H1 (cell line): ENCODE results near the gene ATP9B. TPM values are rescaled to one million over a fixed set of nuclear protein-coding genes. Genes with fewer than 3 reads are reported as not detected.

Experiments
- CTCF ChIA-PET: fragments of 300-600 bp; sonication (Branson Sonifier 250); formaldehyde crosslinking; loops from one replicate; lab custom pipeline; 2021; ENCODE audit not compliant: partially characterized antibody; lab: Charles Lee
- POLR2A ChIA-PET: fragments of 300-600 bp; sonication (Branson Sonifier 250); formaldehyde crosslinking; loops from one replicate; lab custom pipeline; 2021; ENCODE audit warnings: inconsistent platforms; ENCODE audit not compliant: partially characterized antibody; lab: Charles Lee
- DNase-seq, 2 experiments: peaks; one replicate each; pipeline versions ENCODE4 v3.0.0 to v3.0.0-alpha.2; 2010 to 2022; ENCODE audit warnings: low spot score in 2 of 2, low read depth in 1 of 2, mixed read lengths in 1 of 2
- FAIRE-seq: peaks from 2 replicates; lab custom pipeline; 2011; peaks lifted over from hg19 to GRCh38; lab: Jason Lieb, UNC
- H2AFZ ChIP-seq: 2 replicates; pipeline ENCODE4 v1.8.1; 2012; ENCODE audit warnings: low read length, inconsistent platforms
- H2AK5ac ChIP-seq: 2 replicates; pipeline ENCODE4 v1.6.1; 2013; ENCODE audit warnings: low read depth, low read length
- H2BK120ac ChIP-seq: replicated peaks from 2 replicates; pipeline ENCODE3; 2013; ENCODE audit warnings: low read depth, low read length, inconsistent platforms
- H2BK12ac ChIP-seq: 2 replicates; pipeline ENCODE4 v1.6.1; 2013; ENCODE audit warnings: low read depth, low read length
- H2BK15ac ChIP-seq: 2 replicates; pipeline ENCODE4 v1.6.1; 2013; ENCODE audit warnings: low read length
- H2BK20ac ChIP-seq: 2 replicates; pipeline ENCODE4 v1.6.1; 2013; ENCODE audit warnings: low read length
- H2BK5ac ChIP-seq: 2 replicates; pipeline ENCODE4 v1.6.1; 2013; ENCODE audit warnings: low read depth, low read length
- H3K14ac ChIP-seq: 2 replicates; pipeline ENCODE4 v1.6.1; 2013; ENCODE audit warnings: inconsistent platforms; ENCODE audit not compliant: insufficient read length
- H3K18ac ChIP-seq: 2 replicates; pipeline ENCODE4 v1.6.1; 2013; ENCODE audit warnings: low read length; ENCODE audit errors: extremely low read depth
- H3K23ac ChIP-seq: 2 replicates; pipeline ENCODE4 v1.6.1; 2013; ENCODE audit warnings: inconsistent platforms; ENCODE audit not compliant: insufficient read length
- H3K23me2 ChIP-seq: 2 replicates; pipeline ENCODE4 v1.6.1; 2013; ENCODE audit warnings: low read depth, low read length
- H3K27ac ChIP-seq: 2 replicates; pipeline ENCODE4 v1.6.1; 2011; ENCODE audit warnings: low read depth, low read length, inconsistent platforms
- H3K27me3 ChIP-seq, 4 experiments: replicated peaks in 1 of 4; 1 replicate in 1 of 4; 2 replicates in 3 of 4; pipeline versions ENCODE4 v1.6.1 to v1.8.1; 2011 to 2013; ENCODE audit warnings: low read length in 3 of 4, mild to moderate bottlenecking in 3 of 4, inconsistent platforms in 2 of 4, mixed read lengths in 2 of 4, moderate library complexity in 1 of 4; ENCODE audit not compliant: control insufficient read depth in 3 of 4, insufficient read depth in 3 of 4; ENCODE audit errors: extremely low read depth in 1 of 4
- H3K36me3 ChIP-seq, 4 experiments: 2 replicates each; pipeline versions ENCODE4 v1.6.1 to v1.8.1; 2011 to 2013; ENCODE audit warnings: mild to moderate bottlenecking in 4 of 4, low read length in 3 of 4, moderate library complexity in 2 of 4, control low read depth in 1 of 4, inconsistent platforms in 1 of 4; ENCODE audit not compliant: insufficient read depth in 4 of 4, control insufficient read depth in 2 of 4
- H3K4ac ChIP-seq: replicated peaks from 2 replicates; pipeline ENCODE3; 2013; ENCODE audit warnings: low read length, low read depth, mixed read lengths, inconsistent platforms; ENCODE audit not compliant: insufficient read length
- H3K4me1 ChIP-seq, 4 experiments: replicated peaks in 1 of 4; 1 replicate in 1 of 4; 2 replicates in 3 of 4; pipeline versions ENCODE4 v1.6.1 to v1.8.1; 2011 to 2013; ENCODE audit warnings: low read length in 3 of 4, inconsistent platforms in 2 of 4, mixed read lengths in 1 of 4; ENCODE audit not compliant: insufficient read depth in 4 of 4, control insufficient read depth in 3 of 4
- H3K4me2 ChIP-seq, 2 experiments: 2 replicates each; pipeline versions ENCODE4 v1.6.1 to v1.8.1; 2011 to 2013; ENCODE audit warnings: low read depth in 2 of 2, low read length in 2 of 2, control low read depth in 1 of 2, inconsistent platforms in 1 of 2, mild to moderate bottlenecking in 1 of 2; ENCODE audit not compliant: insufficient read depth in 1 of 2
- H3K4me3 ChIP-seq, 4 experiments: fragments of 200-600, 300-600 bp in 1 of 4; sonication (generic), shearing (Covaris generic), sonication (Bioruptor Twin) in 1 of 4; 2 replicates each; pipeline versions ENCODE4 v1.5.1 to v1.8.1; 2011 to 2016; ENCODE audit warnings: low read length in 4 of 4, low read depth in 3 of 4, control low read depth in 2 of 4, inconsistent platforms in 2 of 4, mild to moderate bottlenecking in 2 of 4, mixed read lengths in 1 of 4, moderate library complexity in 1 of 4; ENCODE audit not compliant: insufficient read depth in 2 of 4; ENCODE audit errors: extremely low read depth in 1 of 4
- H3K56ac ChIP-seq: replicated peaks from 2 replicates; pipeline ENCODE3; 2013; ENCODE audit warnings: low read depth, mild to moderate bottlenecking, mixed read lengths, low read length, inconsistent platforms; ENCODE audit not compliant: insufficient read length
- H3K79me1 ChIP-seq: 2 replicates; pipeline ENCODE4 v1.6.1; 2013; ENCODE audit warnings: low read depth, low read length, control low read depth
- H3K79me2 ChIP-seq, 2 experiments: 2 replicates each; pipeline versions ENCODE4 v1.6.1 to v1.8.1; 2012 to 2013; ENCODE audit warnings: low read length in 2 of 2, mild to moderate bottlenecking in 2 of 2, inconsistent platforms in 1 of 2; ENCODE audit not compliant: insufficient read depth in 2 of 2, control insufficient read depth in 1 of 2
- H3K9ac ChIP-seq, 4 experiments: replicated peaks in 1 of 4; 1 replicate in 1 of 4; 2 replicates in 3 of 4; pipeline versions ENCODE4 v1.6.1 to v1.8.1; 2011 to 2013; ENCODE audit warnings: low read depth in 3 of 4, low read length in 3 of 4, control low read depth in 2 of 4, mild to moderate bottlenecking in 2 of 4, moderate library complexity in 2 of 4, inconsistent platforms in 1 of 4; ENCODE audit errors: extremely low read depth in 1 of 4
- H3K9me3 ChIP-seq, 2 experiments: 2 replicates each; pipeline versions ENCODE4 v1.6.1 to v1.8.1; 2012 to 2013; ENCODE audit warnings: mild to moderate bottlenecking in 2 of 2, moderate library complexity in 2 of 2, control low read depth in 1 of 2, inconsistent platforms in 1 of 2, low read depth in 1 of 2, low read length in 1 of 2, mixed read lengths in 1 of 2; ENCODE audit not compliant: insufficient read depth in 2 of 2
- H4K20me1 ChIP-seq, 2 experiments: replicated peaks in 1 of 2; 2 replicates each; pipeline versions ENCODE3 to v1.8.1; 2011 to 2013; ENCODE audit warnings: inconsistent platforms in 2 of 2, low read length in 2 of 2, mild to moderate bottlenecking in 1 of 2; ENCODE audit not compliant: insufficient read depth in 2 of 2, control insufficient read depth in 1 of 2
- H4K5ac ChIP-seq: 2 replicates; pipeline ENCODE4 v1.6.1; 2013; ENCODE audit warnings: low read length, low read depth, mixed read lengths, inconsistent platforms; ENCODE audit not compliant: insufficient read length
- H4K8ac ChIP-seq: 2 replicates; pipeline ENCODE4 v1.8.0; 2013; ENCODE audit warnings: mild to moderate bottlenecking, moderate library complexity, low read length, inconsistent platforms; ENCODE audit not compliant: insufficient read depth; ENCODE audit errors: extremely low read depth
- H4K91ac ChIP-seq: replicated peaks from 2 replicates; pipeline ENCODE3; 2013; ENCODE audit warnings: low read length, mixed read lengths, inconsistent platforms; ENCODE audit not compliant: insufficient read length
- CBX5 ChIP-seq: fragments of 300-800, 300-1000 bp; sonication (generic); IDR thresholded peaks from 2 replicates; pipeline ENCODE4 v1.7.1; 2016; ENCODE audit warnings: antibody characterized with exemption, low read length, low read depth
- CEBPB ChIP-seq: IDR thresholded peaks from 2 replicates; pipeline ENCODE4 v1.6.1; 2012; ENCODE audit warnings: low read depth, low read length
- CHD1 ChIP-seq: IDR thresholded peaks from 2 replicates; pipeline ENCODE4 v1.6.1; 2012; ENCODE audit warnings: low read depth, low read length, improper control_type of control experiment
- EZH2 ChIP-seq: fragments of 200-600 bp; sonication (generic); IDR thresholded peaks from 2 replicates; pipeline ENCODE4 v1.7.1; 2012; ENCODE audit warnings: low read depth, mild to moderate bottlenecking, moderate library complexity, low read length, inconsistent platforms; ENCODE audit not compliant: severe bottlenecking
- NRF1 ChIP-seq: IDR thresholded peaks from 2 replicates; pipeline ENCODE4 v1.6.1; 2011; ENCODE audit warnings: mild to moderate bottlenecking, low read depth, low read length, improper control_type of control experiment
- RBBP5 ChIP-seq: IDR thresholded peaks from 2 replicates; pipeline ENCODE4 v1.7.1; 2012; ENCODE audit warnings: low read depth, mild to moderate bottlenecking, inconsistent platforms, low read length, moderate library complexity, borderline replicate concordance
- SIN3A ChIP-seq, 2 experiments: IDR thresholded peaks in 1 of 2; conservative IDR thresholded peaks in 1 of 2; 2 replicates each; pipeline ENCODE4 v1.6.1; 2011 to 2012; ENCODE audit warnings: low read length in 2 of 2, improper control_type of control experiment in 1 of 2, low read depth in 1 of 2, mild to moderate bottlenecking in 1 of 2
- SIX5 ChIP-seq: IDR thresholded peaks from 2 replicates; pipeline ENCODE4 v1.6.1; 2011; ENCODE audit warnings: mild to moderate bottlenecking, low read depth, low read length
- SUZ12 ChIP-seq: fragments of 200-600 bp; sonication (generic); IDR thresholded peaks from 2 replicates; pipeline ENCODE4 v1.6.1; 2012; ENCODE audit warnings: mild to moderate bottlenecking, inconsistent platforms, low read length, moderate library complexity, mixed read lengths
- TAF1 ChIP-seq: IDR thresholded peaks from 2 replicates; pipeline ENCODE4 v1.6.1; 2011; ENCODE audit warnings: mild to moderate bottlenecking, low read depth, low read length
- TEAD4 ChIP-seq: IDR thresholded peaks from 2 replicates; pipeline ENCODE4 v1.6.1; 2012; ENCODE audit warnings: low read depth, low read length, inconsistent platforms, mixed read lengths
- WGBS, 2 experiments: shearing (Covaris generic) in 1 of 2; methylation state at CpG; one replicate each; pipeline versions ENCODE4 v1.1.6 to v1.1.7; 2013 to 2015; ENCODE audit warnings: low lambda C conversion rate in 2 of 2, mixed read lengths in 2 of 2, inconsistent platforms in 1 of 2, low coverage in 1 of 2, missing lambda C conversion rate in 1 of 2; ENCODE audit not compliant: insufficient replicate concordance in 2 of 2, insufficient coverage in 1 of 2, insufficient read length in 1 of 2; ENCODE audit errors: extremely low coverage in 1 of 2, missing lambda C conversion rate in 1 of 2; 5-methylcytosine and 5-hydroxymethylcytosine counted together
- polyA plus RNA-seq, 7 experiments: library from polyadenylated mRNA; depleted of rRNA in 3 of 7; stranded (reverse) in 5 of 7; unstranded in 2 of 7; fragments of >200 nt in 5 of 7; fragments of 200-250 nt in 2 of 7; gene quantifications; 1 replicate in 5 of 7; 2 replicates in 1 of 7; 4 replicates in 1 of 7; pipeline versions ENCODE4 v1.2.1 to v1.2.3, GENCODE V29; 2011 to 2013; ENCODE audit warnings: missing spikeins in 2 of 7, mixed read lengths in 2 of 7
- total RNA-seq: library from RNA; stranded (reverse); fragmentation: NEBNext Ultra II Directional; extraction: Animal tissue kit (Norgen Biotek cat#: 25700); gene quantifications from 2 replicates; pipeline ENCODE4 v1.2.1, GENCODE V29; 2021

Gene ATP9B
- total and polyA plus RNA-seq, 2 of the 8 experiments (the other 6 are each of a cell fraction or from before 2014, with no cell fraction given) = 15.1 to 21.7 TPM

- Histone ChIP-seq H3K23me2 (no peaks in the 10 kb centered on the region), H2BK15ac (no peak overlapping the region), H4K91ac (no peak overlapping the region), H2AK5ac (no peak overlapping the region), H3K56ac (no peak overlapping the region), H4K8ac (no peak overlapping the region), H3K27me3 (no peaks in the 10 kb centered on the region), H3K4me3 (no peak overlapping the region), H3K36me3 (peaks cover 0 to 13% (median 0%) of the 10 kb centered on the region in 4 experiments; a peak in 2 of 8 replicates), H3K4ac (no peak overlapping the region), H3K79me1 (no peaks in the 10 kb centered on the region), H3K79me2 (no peaks in the 10 kb centered on the region), H2BK20ac (no peak overlapping the region), H2BK12ac (no peak overlapping the region), H3K4me1 (no peaks in the 10 kb centered on the region), H3K27ac (no peak overlapping the region), H3K23ac (no peak overlapping the region), H3K9ac (no peak overlapping the region), H3K18ac (no peak overlapping the region), H3K9me3 (no peaks in the 10 kb centered on the region), H3K4me2 (no peak overlapping the region), H3K14ac (no peak overlapping the region), H2BK5ac (no peak overlapping the region), H2BK120ac (no peak overlapping the region), H4K5ac (no peak overlapping the region), H4K20me1 (peaks cover 0 to 3% of the 10 kb centered on the region in 2 experiments), H2AFZ (no peak overlapping the region)
- 91% methylated on average over 9 of the region's 9 CpGs; no CpG with 5 or more reads in 1 of the 2 experiments for WGBS, 2 experiments
- POLR2A ChIA-PET = no interaction called here
- DNase-seq = no peak
- FAIRE-seq = no peak
- TF ChIP-seq TEAD4 (no peak), SUZ12 (no peak), RBBP5 (no peak), TAF1 (no peak), NRF1 (no peak), CEBPB (no peak), CBX5 (no peak), EZH2 (no peak), CHD1 (no peak), SIN3A (conservative IDR thresholded peaks at IDR 0.05 in 1 of 2, IDR thresholded peaks at IDR 0.05 in 1 of 2; ENCODE audit: low read depth in 1 of 2, low read length in 2 of 2) (no peak), SIX5 (no peak)
- CTCF ChIA-PET = interaction anchor here (1.4 kb wide), 1 partner anchor 10 kb away, joined by 5 read pairs; no protein-coding TSS in a partner anchor
These were observed 236.7 kb downstream of the ATP9B start for GRCh38 chr18:79305911-79306310.
